GM18873 (cell line): Measurements from ENCODE around the gene SRSF2.
A peak's percentile ranks its signal among the peaks of the same experiment; 100 is the strongest.
"Not testable (repeated sequence)": the region's sequence is repeated elsewhere in the genome, so short reads cannot be mapped to it uniquely, and the experiment has no call there.

Source experiments
- ATAC-seq: cut with Tn5 transposase; IDR thresholded peaks from one replicate; pipeline ENCODE4 v1.9.1; 2021; ENCODE audit warnings: mild to moderate bottlenecking, moderate library complexity, moderate number of reproducible peaks; ENCODE audit not compliant: unreplicated experiment, low FRiP score

Gene SRSF2

GRCh38 chr17:76737082-76737675 is at the start of gene SRSF2:
SRSF2 (minus strand) TSS chr17:76737331; CDS start chr17:76737160, 171 bp downstream.
- peak; percentile 67 for ATAC-seq

- ATAC-seq = no peak
Measured at GRCh38 chr17:76784926-76785325, 47.8 kb upstream of the SRSF2 start.

- no peak for ATAC-seq
Measured at GRCh38 chr17:76783146-76783545, 46.0 kb upstream of the SRSF2 start.

- ATAC-seq = no peak
Measured at GRCh38 chr17:76781056-76781982, 44.2 kb upstream of the SRSF2 start.

- no peak for ATAC-seq
Measured at GRCh38 chr17:76775021-76775600, 38.0 kb upstream of the SRSF2 start.

- ATAC-seq = no peak
Measured at GRCh38 chr17:76772842-76773525, 35.9 kb upstream of the SRSF2 start.

GRCh38 chr17:76758570-76758969 is 21.4 kb upstream of the SRSF2 start:
- ATAC-seq = no peak

- ATAC-seq = no peak
Measured at GRCh38 chr17:76757256-76757655, 20.1 kb upstream of the SRSF2 start.

GRCh38 chr17:76755285-76755684 is 18.2 kb upstream of the SRSF2 start:
- no peak for ATAC-seq

GRCh38 chr17:76753061-76753961 is 16.2 kb upstream of the SRSF2 start:
- no peak for ATAC-seq

GRCh38 chr17:76752006-76752405 is 14.9 kb upstream of the SRSF2 start:
- ATAC-seq = no peak

- no peak for ATAC-seq
Measured at GRCh38 chr17:76751416-76751993, 14.4 kb upstream of the SRSF2 start.

GRCh38 chr17:76748657-76749056 is 11.5 kb upstream of the SRSF2 start:
- ATAC-seq = no peak

- ATAC-seq = no peak
Measured at GRCh38 chr17:76747716-76748363, 10.7 kb upstream of the SRSF2 start.

- not testable (repeated sequence) for ATAC-seq
Measured at GRCh38 chr17:76745785-76746184, 8.7 kb upstream of the SRSF2 start.

- ATAC-seq = no peak
Measured at GRCh38 chr17:76744747-76745146, 7.6 kb upstream of the SRSF2 start.

GRCh38 chr17:76742958-76743357 is 5.8 kb upstream of the SRSF2 start:
- ATAC-seq = no peak

GRCh38 chr17:76740329-76741118 is 3.4 kb upstream of the SRSF2 start:
- ATAC-seq = no peak
